Mesodermal cell (in vitro differentiated cells): ENCODE results near the gene B9D2.
A peak's percentile ranks its signal among the peaks of the same experiment; 100 is the strongest.

Experiments used
- H3K27ac ChIP-seq: 2 replicates; pipeline ENCODE4 v1.7.0; 2013; ENCODE audit warnings: mild to moderate bottlenecking, low read depth, low read length, moderate library complexity; ENCODE audit not compliant: severe bottlenecking
- H3K36me3 ChIP-seq: 2 replicates; pipeline ENCODE4 v1.7.1; 2013; ENCODE audit warnings: mild to moderate bottlenecking, low read length, moderate library complexity; ENCODE audit not compliant: control insufficient read depth, insufficient read depth
- H3K4me1 ChIP-seq: one replicate; pipeline ENCODE4 v1.7.1; 2013; ENCODE audit warnings: mild to moderate bottlenecking, low read length; ENCODE audit not compliant: insufficient read depth, control insufficient read depth, poor library complexity, severe bottlenecking
- H3K4me3 ChIP-seq: 2 replicates; pipeline ENCODE4 v1.7.0; 2013; ENCODE audit warnings: low read length, control low read depth, mild to moderate bottlenecking; ENCODE audit not compliant: insufficient read depth, poor library complexity, severe bottlenecking; ENCODE audit errors: extremely low read depth
- H3K9me3 ChIP-seq: 2 replicates; pipeline ENCODE4 v1.7.1; 2013; ENCODE audit warnings: mild to moderate bottlenecking, low read length, moderate library complexity; ENCODE audit not compliant: control insufficient read depth
- WGBS, 2 experiments: methylation state at CpG; one replicate each; pipeline ENCODE4 v1.1.5; 2013; ENCODE audit warnings: missing lambda C conversion rate in 2 of 2; ENCODE audit not compliant: insufficient coverage in 2 of 2; 5-methylcytosine and 5-hydroxymethylcytosine counted together

B9D2 gene

GRCh38 chr19:41369769-41370168 is 5.8 kb upstream of the B9D2 start:
- Histone ChIP-seq H3K36me3 (peaks cover 3% of the 10 kb centered on the region), H3K4me3 (no peak overlapping the region), H3K4me1 (peaks cover 2% of the 10 kb centered on the region), H3K9me3 (no peaks in the 10 kb centered on the region), H3K27ac (no peak overlapping the region)
- 100% methylated on average over 1 of the region's 2 CpGs for WGBS, 2 experiments

DNA sequence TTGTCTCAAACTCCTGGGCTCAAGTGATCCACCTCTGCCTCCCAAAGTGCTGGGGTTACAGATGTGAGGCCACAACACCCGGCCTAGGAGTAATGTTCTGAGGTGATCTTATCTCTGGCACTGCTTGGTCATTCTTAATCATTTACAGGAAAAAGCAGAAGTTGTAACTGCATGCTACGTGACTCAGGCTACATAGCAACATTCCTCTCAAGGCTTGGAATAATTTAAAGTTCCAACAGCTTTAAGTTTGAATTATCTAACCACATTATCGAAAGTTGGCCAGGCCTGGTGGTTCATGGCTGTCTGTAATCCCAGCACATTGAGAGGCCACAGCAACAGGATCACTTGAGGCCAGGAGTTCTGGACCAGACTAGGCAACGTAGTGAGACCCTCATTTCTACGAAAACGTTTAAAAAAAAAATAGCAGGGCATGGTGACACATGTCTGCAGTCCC is 3.9 kb upstream of the B9D2 start:
- WGBS, 2 experiments = 84 to 91% methylated on average over 5 to 6 of the region's 6 CpGs
- Histone ChIP-seq H3K4me1 (peaks cover 7% of the 10 kb centered on the region), H3K4me3 (no peak overlapping the region), H3K9me3 (no peaks in the 10 kb centered on the region), H3K27ac (peak overlapping the region; percentile 86), H3K36me3 (peaks cover 3% of the 10 kb centered on the region)

- Histone ChIP-seq H3K36me3 (peaks cover 2% of the 10 kb centered on the region), H3K9me3 (no peaks in the 10 kb centered on the region), H3K4me1 (peaks cover 7% of the 10 kb centered on the region), H3K4me3 (no peak overlapping the region), H3K27ac (no peak overlapping the region)
- WGBS, 2 experiments = 75 to 100% methylated on average over 1 of the region's 1 CpG
Measured at GRCh38 chr19:41366089-41366488, 2.1 kb upstream of the B9D2 start.

GRCh38 chr19:41364524-41365391 is 809 bp upstream of the B9D2 start:
- Histone ChIP-seq H3K9me3 (no peaks in the 10 kb centered on the region), H3K4me3 (peak overlapping the region; percentile 67), H3K27ac (peak overlapping the region; percentile 100), H3K36me3 (peaks cover 3% of the 10 kb centered on the region), H3K4me1 (peaks cover 7% of the 10 kb centered on the region)
- 92 to 94% methylated on average over 6 to 8 of the region's 14 CpGs for WGBS, 2 experiments

GRCh38 chr19:41363371-41363752 is 587 bp downstream of the B9D2 start:
- Histone ChIP-seq H3K27ac (peak overlapping the region; percentile 100), H3K36me3 (peaks cover 3% of the 10 kb centered on the region), H3K9me3 (no peaks in the 10 kb centered on the region), H3K4me1 (peaks cover 7% of the 10 kb centered on the region), H3K4me3 (peak overlapping the region; percentile 67)
- 59 to 88% methylated on average over 5 to 6 of the region's 6 CpGs for WGBS, 2 experiments

DNA sequence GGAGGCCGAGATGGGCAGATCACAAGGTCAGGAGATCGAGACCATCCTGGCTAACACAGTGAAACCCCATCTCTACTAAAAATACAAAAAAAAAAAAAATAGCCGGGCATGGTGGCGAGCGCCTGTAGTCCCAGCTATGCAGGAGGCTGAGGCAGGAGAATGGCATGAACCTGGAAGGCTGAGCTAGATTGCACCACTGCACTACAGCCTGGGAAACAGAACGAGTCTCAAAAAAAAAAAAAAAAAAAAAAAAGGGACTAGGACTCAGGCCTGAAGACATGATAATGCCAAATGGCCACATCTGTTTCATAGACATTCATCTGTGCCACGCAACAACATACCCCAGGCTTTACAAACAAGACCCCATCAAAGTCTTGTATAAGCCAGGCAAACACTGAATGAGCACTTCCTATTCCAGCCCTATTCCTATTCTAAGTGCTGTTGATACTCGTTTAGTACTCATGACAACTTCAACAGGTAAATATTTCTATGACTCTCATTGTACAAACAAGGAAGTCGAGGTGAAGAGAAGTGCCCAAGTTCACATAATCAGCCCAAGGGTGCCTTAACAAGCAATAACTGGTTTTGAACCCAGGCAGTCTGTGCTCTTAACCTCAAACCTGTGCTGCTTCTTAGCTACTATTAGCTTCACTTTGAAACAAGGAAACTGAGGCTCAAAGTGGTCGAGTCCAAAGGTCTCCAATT is 1.7 kb downstream of the B9D2 start:
- Histone ChIP-seq H3K4me1 (peaks cover 7% of the 10 kb centered on the region), H3K4me3 (no peak overlapping the region), H3K27ac (no peak overlapping the region), H3K9me3 (no peaks in the 10 kb centered on the region), H3K36me3 (peaks cover 3% of the 10 kb centered on the region)
- WGBS, 2 experiments = 89 to 98% methylated on average over 3 to 5 of the region's 10 CpGs

- H3K36me3 ChIP-seq = peaks cover 3% of the 10 kb centered on the region
- 94 to 100% methylated on average over 1 of the region's 1 CpG for WGBS, 2 experiments
- H3K4me1 ChIP-seq = peaks cover 5% of the 10 kb centered on the region
- no peaks in the 10 kb centered on the region for H3K9me3 ChIP-seq
- no peak overlapping the region for H3K4me3 ChIP-seq
- no peak overlapping the region for H3K27ac ChIP-seq
Measured at GRCh38 chr19:41359741-41360140, 4.2 kb downstream of the B9D2 start.

GRCh38 chr19:41357746-41358145 is 6.2 kb downstream of the B9D2 start:
- no peaks in the 10 kb centered on the region for H3K9me3 ChIP-seq
- 94 to 97% methylated on average over 12 to 13 of the region's 13 CpGs for WGBS, 2 experiments
- H3K27ac ChIP-seq = no peak overlapping the region
- no peak overlapping the region for H3K4me3 ChIP-seq
- peaks cover 7% of the 10 kb centered on the region for H3K36me3 ChIP-seq
- H3K4me1 ChIP-seq = peaks cover 2% of the 10 kb centered on the region

DNA sequence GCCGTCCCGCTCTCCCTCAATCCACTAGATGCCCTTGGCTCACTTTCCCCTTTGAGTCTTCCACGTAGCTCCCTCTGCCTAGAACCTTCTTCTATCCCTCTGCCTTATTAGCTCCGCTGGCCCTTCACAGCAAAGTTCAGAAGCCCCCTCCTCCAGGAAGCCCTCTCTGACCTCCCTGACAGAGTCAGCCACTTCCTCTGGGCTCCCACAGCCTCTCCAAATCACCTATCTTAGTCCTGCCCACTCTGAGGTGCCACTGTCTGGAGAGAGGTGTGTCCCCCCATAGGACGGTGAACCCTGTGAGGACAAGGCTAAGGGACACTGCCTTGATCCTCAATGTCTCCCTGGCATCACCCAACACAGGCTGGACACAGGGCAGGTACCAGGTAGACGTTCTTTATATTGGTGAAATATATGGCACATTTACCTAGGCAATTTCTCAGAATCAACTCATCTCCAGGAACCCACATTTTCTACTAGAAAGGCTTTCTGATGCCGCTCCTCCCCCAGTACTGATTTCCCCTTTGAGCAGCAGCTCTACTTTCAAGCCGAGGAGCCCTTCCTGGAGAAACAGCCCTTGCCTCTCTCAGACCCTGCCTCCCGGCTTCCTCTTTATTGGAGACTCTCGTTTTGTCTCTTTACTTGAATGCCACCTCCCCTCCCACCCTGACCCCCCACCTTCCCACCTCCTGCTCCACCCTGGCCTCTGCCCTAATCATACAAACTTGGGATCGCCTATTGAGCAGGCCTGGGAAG is 6.8 kb downstream of the B9D2 start:
- 94 to 100% methylated on average over 4 to 8 of the region's 11 CpGs for WGBS, 2 experiments
- Histone ChIP-seq H3K36me3 (peaks cover 7% of the 10 kb centered on the region), H3K4me1 (peaks cover 2% of the 10 kb centered on the region), H3K9me3 (no peaks in the 10 kb centered on the region), H3K4me3 (no peak overlapping the region), H3K27ac (no peak overlapping the region)

DNA sequence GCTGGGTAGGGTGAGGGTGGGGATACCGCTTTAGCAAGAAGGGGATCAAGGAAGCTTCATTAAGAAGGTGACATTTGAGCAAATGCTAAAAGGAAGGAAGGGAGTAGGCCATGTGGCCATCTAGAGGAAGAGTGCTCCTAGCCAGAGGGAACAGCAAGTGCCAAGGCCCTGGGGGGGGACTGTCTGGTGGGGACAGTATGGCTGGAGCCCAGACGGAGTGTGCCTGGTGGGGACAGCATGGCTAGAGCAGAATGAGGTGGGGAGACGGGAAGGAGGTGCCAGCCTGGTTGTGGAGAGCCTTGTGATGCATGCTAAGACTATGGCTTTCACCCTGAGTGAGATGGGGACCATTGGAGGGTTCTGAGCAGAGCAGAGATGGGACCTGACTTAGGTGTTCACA is 8.1 kb downstream of the B9D2 start:
- WGBS, 2 experiments = 97 to 98% methylated on average over 3 of the region's 3 CpGs
- Histone ChIP-seq H3K9me3 (no peaks in the 10 kb centered on the region), H3K4me3 (no peak overlapping the region), H3K4me1 (peaks cover 2% of the 10 kb centered on the region), H3K27ac (no peak overlapping the region), H3K36me3 (peaks cover 7% of the 10 kb centered on the region)
